GM12801 (cell line): ENCODE measurements around the gene DDA1.

Experiments used
- TF ChIP-seq, protein P1 (sequence below): IDR thresholded peaks from one replicate; pipeline ENCODE4 v1.5.1; 2011; ENCODE audit warnings: control low read depth; ENCODE audit not compliant: insufficient read length; ENCODE audit errors: extremely low read depth

DDA1 gene

GRCh38 chr19:17340871-17341357 is 31.6 kb downstream of the DDA1 start:
- TF ChIP-seq, protein P1, sequence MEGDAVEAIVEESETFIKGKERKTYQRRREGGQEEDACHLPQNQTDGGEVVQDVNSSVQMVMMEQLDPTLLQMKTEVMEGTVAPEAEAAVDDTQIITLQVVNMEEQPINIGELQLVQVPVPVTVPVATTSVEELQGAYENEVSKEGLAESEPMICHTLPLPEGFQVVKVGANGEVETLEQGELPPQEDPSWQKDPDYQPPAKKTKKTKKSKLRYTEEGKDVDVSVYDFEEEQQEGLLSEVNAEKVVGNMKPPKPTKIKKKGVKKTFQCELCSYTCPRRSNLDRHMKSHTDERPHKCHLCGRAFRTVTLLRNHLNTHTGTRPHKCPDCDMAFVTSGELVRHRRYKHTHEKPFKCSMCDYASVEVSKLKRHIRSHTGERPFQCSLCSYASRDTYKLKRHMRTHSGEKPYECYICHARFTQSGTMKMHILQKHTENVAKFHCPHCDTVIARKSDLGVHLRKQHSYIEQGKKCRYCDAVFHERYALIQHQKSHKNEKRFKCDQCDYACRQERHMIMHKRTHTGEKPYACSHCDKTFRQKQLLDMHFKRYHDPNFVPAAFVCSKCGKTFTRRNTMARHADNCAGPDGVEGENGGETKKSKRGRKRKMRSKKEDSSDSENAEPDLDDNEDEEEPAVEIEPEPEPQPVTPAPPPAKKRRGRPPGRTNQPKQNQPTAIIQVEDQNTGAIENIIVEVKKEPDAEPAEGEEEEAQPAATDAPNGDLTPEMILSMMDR: no peak

GRCh38 chr19:17341386-17341785 is 32.0 kb downstream of the DDA1 start:
- TF ChIP-seq, protein P1: no peak

DNA sequence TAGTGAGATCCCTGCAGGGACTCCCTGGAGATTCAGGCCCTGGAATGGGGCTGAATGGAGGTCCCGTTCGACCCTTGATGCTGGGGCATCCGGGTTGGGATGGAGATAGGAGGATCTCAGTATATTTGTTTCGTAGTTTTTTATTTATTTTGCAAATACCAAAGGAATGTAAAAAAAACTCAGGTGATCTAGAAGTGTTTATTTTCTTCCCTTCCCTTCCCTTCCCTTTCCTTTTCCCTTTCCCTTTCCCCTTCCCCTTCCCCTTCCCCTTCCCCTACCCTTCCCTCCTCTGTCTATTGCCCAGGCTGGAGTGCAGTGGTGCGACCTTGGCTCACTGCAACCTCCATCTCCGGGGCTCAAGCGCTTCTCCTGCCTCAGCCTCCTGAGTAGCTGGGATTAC is 32.5 kb downstream of the DDA1 start:
- TF ChIP-seq, protein P1: no peak

GRCh38 chr19:17346109-17346671 is 36.8 kb downstream of the DDA1 start:
- TF ChIP-seq, protein P1: peak; percentile 15

DNA sequence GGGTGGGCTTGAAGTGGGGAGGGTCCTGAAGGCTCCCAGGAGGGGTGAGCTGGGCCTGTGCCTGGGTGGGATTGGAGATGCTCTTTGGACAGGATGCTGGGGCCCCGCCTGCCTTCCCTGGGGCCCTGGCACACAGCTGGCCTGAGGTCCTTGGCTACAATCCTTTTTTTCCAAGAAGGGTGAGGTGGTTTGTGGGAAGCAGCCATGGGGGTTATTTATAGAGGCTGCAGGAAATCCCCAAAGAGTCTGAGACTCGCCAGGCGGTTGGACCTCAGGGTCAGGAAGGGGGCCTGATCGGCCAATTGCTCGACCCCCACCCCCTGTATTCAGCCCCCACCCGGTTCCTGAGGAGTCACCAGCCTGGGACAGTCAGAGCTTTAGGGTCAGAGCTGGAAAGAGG is 38.0 kb downstream of the DDA1 start:
- TF ChIP-seq, protein P1: no peak

DNA sequence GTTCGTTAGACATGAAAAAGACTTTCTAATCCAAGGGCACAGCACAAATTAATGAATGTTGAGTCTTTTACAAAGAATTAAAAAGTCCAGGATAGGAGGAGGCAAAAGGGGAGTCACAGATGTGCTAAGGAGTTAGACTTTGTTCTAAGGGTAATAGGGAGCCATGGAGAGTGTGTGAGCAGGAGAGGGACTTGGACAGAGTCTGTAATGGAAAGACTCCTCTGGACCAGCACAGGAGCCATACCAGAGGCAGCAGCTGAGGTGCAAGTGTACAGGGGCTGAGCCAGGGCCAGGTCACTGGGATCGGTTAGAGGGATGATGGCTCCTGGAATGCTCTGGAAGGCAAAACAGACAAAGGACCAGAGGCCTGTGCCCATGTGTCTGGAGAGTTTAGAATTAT is 38.5 kb downstream of the DDA1 start:
- TF ChIP-seq, protein P1: no peak

- TF ChIP-seq, protein P1: no peak
Measured at GRCh38 chr19:17348700-17349099, 39.3 kb downstream of the DDA1 start.
